ENCODE data around the gene TTC9B.

Gene TTC9B

DNA sequence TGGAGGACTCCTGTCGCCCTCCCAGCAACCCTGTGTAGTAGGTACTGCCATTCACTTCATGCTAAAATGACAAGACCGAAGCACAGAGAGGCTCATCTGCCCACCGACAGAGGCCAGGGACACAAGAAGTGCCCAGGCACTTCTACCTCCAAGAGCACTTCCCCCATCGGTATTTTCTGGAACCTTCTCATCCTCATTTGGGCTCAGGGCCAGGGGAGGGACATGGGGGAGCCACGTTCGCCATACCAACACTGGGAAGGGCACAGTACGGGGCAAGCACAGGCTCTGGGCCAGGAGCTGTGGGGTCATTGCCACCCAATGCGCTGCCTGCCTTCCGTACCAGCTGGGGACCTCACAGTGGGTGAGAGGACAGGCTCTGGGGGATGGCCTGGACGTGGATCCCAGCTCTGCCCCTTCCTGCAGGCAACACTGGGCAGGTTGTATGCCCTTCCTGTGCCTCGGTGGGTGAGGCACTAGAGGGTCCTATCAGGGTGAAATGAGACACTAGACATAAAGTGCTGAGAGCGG lies 29.6 kb upstream of the TTC9B start:
- TF ChIP-seq, protein P1, sequence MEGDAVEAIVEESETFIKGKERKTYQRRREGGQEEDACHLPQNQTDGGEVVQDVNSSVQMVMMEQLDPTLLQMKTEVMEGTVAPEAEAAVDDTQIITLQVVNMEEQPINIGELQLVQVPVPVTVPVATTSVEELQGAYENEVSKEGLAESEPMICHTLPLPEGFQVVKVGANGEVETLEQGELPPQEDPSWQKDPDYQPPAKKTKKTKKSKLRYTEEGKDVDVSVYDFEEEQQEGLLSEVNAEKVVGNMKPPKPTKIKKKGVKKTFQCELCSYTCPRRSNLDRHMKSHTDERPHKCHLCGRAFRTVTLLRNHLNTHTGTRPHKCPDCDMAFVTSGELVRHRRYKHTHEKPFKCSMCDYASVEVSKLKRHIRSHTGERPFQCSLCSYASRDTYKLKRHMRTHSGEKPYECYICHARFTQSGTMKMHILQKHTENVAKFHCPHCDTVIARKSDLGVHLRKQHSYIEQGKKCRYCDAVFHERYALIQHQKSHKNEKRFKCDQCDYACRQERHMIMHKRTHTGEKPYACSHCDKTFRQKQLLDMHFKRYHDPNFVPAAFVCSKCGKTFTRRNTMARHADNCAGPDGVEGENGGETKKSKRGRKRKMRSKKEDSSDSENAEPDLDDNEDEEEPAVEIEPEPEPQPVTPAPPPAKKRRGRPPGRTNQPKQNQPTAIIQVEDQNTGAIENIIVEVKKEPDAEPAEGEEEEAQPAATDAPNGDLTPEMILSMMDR (IDR thresholded peaks at IDR 0.05; ENCODE audit: extremely low read depth, missing control alignments): no peak
- no peak for DNase-seq (ENCODE audit: low spot score)

DNA sequence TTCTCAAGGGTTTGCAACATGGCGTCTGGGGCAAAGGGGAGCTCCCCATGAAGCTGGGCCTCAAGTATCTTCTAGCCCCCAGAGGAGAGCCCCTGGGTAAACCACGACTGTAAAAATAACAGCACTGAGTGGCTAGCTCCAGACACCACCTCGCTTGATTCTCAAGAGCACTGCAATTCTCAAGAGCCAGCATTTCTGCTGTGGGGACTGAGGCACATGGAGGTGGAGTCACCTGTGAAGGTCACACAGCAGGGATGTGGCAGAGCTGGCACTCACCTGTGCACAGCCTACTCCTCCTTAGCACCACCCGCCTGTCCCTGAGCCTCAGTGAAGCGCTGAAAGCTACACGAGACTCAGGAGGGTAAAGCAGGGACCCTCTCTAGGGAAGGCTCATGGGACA lies 29.0 kb upstream of the TTC9B start:
- DNase-seq (ENCODE audit: low spot score): no peak
- TF ChIP-seq, protein P1 (IDR thresholded peaks at IDR 0.05; ENCODE audit: extremely low read depth, missing control alignments): no peak

DNA sequence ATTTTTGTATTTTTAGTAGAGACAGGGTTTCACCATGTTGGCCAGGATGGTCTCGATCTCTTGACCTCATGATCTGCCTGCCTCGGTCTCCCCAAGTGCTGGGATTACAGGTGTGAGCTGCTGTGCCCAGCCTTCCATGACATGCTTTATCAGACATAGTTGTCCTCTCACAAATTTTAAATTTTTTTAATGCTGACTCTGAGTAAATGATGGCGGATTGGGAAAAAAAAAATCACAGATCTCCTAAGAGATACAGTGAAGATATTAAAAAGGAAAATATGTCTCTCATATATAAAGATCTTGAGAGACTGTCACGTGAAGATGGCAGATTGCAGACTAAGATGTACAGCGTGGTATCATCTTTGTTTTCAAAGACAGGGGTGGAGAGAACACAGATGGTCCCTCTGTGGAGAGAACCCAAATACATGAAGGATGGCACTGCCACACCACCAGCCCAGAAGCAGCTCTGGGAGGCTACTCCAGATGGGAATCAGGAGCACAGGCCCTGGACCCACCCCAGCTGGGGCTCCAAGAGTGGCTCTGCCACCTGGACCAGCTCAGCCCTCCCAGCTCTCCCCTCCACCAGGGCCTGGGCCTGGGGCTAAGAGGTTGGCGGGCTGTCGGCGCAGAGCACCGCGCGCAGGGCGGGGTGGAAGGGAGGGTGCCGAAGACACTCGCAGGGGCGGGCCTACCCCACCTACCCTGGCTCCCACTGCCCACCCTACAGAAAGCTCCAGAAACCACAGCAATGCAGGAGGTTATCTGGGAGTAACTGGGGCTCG lies 28.3 kb upstream of the TTC9B start:
- DNase-seq (ENCODE audit: low spot score): no peak
- TF ChIP-seq, protein P1 (IDR thresholded peaks at IDR 0.05; ENCODE audit: extremely low read depth, missing control alignments): no peak

DNA sequence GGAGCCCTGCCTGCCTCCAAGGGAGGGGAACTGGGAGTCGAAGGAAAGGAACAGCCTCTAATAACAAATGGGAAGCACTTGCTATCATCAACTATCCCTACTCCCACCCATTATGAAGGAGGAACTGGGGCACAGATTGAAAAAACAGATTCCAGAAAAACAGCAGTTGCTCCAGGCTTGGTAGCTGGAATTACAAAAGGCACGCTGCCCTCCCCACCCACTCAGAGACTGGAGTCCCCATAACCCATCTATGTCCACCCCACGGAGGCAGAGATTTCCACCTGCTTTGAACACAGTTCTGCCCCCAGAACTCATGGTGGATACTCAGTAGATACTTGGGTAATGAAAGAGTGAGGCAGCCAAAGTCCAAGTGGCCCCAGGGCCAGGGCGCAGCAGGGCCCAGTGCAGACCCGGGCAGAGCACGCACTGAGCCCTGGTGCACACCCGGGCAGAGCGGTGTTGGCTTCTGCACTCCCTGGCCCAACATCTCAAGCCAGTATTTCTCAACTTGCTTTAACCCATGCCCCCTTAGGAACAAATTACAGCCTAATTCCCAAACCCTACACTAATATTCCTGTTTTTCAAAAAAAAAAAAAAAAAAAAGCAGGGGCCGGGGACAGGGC lies 27.4 kb upstream of the TTC9B start:
- DNase-seq (ENCODE audit: low spot score): no peak
- TF ChIP-seq, protein P1 (IDR thresholded peaks at IDR 0.05; ENCODE audit: extremely low read depth, missing control alignments): no peak

DNA sequence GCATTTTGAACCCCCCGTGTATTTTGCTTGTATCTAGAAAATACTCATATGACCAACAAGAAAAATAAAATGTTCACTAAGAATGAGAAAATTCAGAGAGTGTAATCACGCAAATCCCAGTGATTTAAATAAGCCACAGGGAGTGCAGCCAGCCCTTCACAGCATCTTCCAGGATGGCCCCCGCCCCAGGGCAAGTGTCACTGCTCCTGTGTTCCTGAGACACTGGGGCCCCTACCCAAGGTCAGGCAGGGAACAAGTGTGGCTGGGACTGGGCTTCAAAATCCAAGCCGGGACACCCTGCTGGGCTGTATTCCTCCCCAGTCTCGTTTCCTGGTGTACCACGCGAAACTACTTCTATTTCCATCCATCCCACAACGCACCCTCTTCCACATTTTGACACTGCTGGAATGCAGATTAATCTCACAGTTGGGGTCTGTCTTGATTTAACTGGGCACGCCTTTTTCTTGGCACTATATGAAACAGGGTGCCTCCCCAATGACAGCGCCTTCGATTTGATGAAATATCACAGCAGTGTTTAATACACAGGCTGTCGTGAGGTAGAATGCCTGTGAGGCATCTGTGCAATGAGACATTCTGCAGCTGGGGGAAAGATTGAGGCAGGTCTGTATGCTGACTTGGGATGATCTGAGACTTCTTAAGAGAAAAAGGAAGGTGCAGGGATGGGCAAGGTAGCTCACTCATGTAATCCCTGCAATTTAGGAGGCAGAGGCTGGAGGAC lies 26.6 kb upstream of the TTC9B start:
- no peak for DNase-seq (ENCODE audit: low spot score)
- TF ChIP-seq, protein P1 (IDR thresholded peaks at IDR 0.05; ENCODE audit: extremely low read depth, missing control alignments): no peak

DNA sequence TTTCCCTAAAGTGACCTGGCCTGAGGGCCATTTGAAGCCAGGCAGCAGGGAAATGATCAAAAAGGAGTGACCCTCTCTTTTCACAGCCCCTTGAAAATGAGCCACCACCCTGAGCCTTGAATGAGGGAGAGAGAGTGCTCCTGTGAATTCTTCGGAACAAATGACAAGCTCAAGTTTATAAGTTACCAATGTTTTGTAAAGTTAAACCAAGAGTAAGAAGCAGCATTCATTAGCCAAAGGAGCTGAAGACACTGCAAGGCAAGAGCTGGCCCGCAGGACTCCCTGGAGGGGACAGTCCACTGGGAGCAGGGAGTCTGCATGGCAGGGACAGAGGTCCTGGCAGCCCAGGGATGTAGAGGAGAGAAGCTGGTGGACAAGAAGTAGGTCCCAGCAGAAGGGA lies 25.0 kb upstream of the TTC9B start:
- TF ChIP-seq, protein P1 (IDR thresholded peaks at IDR 0.05; ENCODE audit: extremely low read depth, missing control alignments): no peak
- no peak for DNase-seq (ENCODE audit: low spot score)

DNA sequence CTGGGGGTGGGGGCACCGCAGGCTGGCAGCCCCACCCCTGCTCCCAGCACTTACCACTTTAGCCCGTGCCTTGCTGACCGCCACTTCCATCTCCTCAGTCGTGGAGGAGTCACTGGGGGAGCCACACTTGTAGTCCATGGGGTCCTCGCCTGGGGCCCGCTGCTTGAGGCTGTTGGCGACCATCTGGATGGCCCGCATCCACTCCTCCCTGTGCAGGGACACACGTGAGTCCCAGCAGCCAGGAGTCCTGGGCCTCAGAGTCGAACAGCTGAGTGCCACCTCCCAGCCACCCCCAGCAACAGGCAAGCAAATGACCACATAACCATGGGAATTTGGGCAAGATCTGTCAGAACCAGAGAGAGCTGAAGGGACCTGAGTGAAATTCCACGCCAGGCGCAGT lies 24.3 kb upstream of the TTC9B start:
- no peak for DNase-seq (ENCODE audit: low spot score)
- TF ChIP-seq, protein P1 (IDR thresholded peaks at IDR 0.05; ENCODE audit: extremely low read depth, missing control alignments): no peak

Data from GM20000 (cell line).